Measurements from ENCODE around the gene NAV3.

Gene NAV3

DNA sequence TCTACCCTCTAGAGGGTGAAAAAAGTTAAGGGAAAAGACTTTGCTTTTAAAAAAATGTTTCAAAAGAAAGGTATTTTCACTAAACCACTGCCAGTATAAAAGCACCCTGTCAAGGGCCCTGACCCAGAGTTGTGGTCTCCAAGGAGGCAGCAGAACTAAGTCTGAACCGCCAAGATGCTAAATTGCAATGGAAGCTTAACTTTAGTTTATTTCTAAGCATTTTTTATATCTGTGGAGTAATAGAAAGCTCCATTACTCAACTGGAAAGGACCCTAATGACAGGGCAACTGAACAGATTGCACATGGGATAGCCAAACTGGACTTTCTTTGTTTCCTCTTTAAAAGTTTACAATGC is 379.8 kb downstream of the NAV3 start:
- FAIRE-seq = no peak
- no peak for TF ChIP-seq TAF1 (IDR thresholded peaks at IDR 0.05; ENCODE audit: low read depth, low read length)
- no peak for TF ChIP-seq SPI1 (IDR thresholded peaks at IDR 0.05; ENCODE audit: low read depth, low read length)
- TF ChIP-seq PAX5 (IDR thresholded peaks at IDR 0.05; ENCODE audit: insufficient read depth, low read length, severe bottlenecking) = no peak
- TF ChIP-seq POLR2AphosphoS5 (IDR thresholded peaks at IDR 0.05; ENCODE audit: low read depth, low read length) = no peak
- no peak for TF ChIP-seq POU2F2 (IDR thresholded peaks at IDR 0.05; ENCODE audit: low read depth, low read length)
- no peak for TF ChIP-seq POLR2A (IDR thresholded peaks at IDR 0.05; ENCODE audit: low read depth, low read length)
- no peak for DNase-seq (ENCODE audit: insufficient read length, low spot score)

- DNase-seq (ENCODE audit: insufficient read length, low spot score) (no peak), FAIRE-seq (no peak)
- TF ChIP-seq POLR2A (IDR thresholded peaks at IDR 0.05; ENCODE audit: low read depth, low read length) (no peak), PAX5 (IDR thresholded peaks at IDR 0.05; ENCODE audit: insufficient read depth, low read length, severe bottlenecking) (no peak), SPI1 (IDR thresholded peaks at IDR 0.05; ENCODE audit: low read depth, low read length) (no peak), POLR2AphosphoS5 (IDR thresholded peaks at IDR 0.05; ENCODE audit: low read depth, low read length) (no peak), TAF1 (IDR thresholded peaks at IDR 0.05; ENCODE audit: low read depth, low read length) (no peak), POU2F2 (IDR thresholded peaks at IDR 0.05; ENCODE audit: low read depth, low read length) (no peak)
Observed at GRCh38 chr12:78210894-78211302, 380.2 kb downstream of the NAV3 start.

- DNase-seq (ENCODE audit: insufficient read length, low spot score) = no peak
- no peak for FAIRE-seq
- TF ChIP-seq PAX5 (IDR thresholded peaks at IDR 0.05; ENCODE audit: insufficient read depth, low read length, severe bottlenecking) = no peak
- no peak for TF ChIP-seq SPI1 (IDR thresholded peaks at IDR 0.05; ENCODE audit: low read depth, low read length)
- TF ChIP-seq POLR2A (IDR thresholded peaks at IDR 0.05; ENCODE audit: low read depth, low read length) = no peak
- no peak for TF ChIP-seq TAF1 (IDR thresholded peaks at IDR 0.05; ENCODE audit: low read depth, low read length)
- no peak for TF ChIP-seq POU2F2 (IDR thresholded peaks at IDR 0.05; ENCODE audit: low read depth, low read length)
- no peak for TF ChIP-seq POLR2AphosphoS5 (IDR thresholded peaks at IDR 0.05; ENCODE audit: low read depth, low read length)
Observed at GRCh38 chr12:78220811-78221210, 390.1 kb downstream of the NAV3 start.

- DNase-seq (ENCODE audit: insufficient read length, low spot score) (no peak), FAIRE-seq (no peak)
- TF ChIP-seq POLR2A (IDR thresholded peaks at IDR 0.05; ENCODE audit: low read depth, low read length) = no peak
Observed at GRCh38 chr12:78224154-78224553, 393.5 kb downstream of the NAV3 start.

GRCh38 chr12:78226763-78227162 is 396.1 kb downstream of the NAV3 start:
- FAIRE-seq = no peak
- no peak for DNase-seq (ENCODE audit: insufficient read length, low spot score)
- no peak for TF ChIP-seq POU2F2 (IDR thresholded peaks at IDR 0.05; ENCODE audit: low read depth, low read length)
- no peak for TF ChIP-seq POLR2AphosphoS5 (IDR thresholded peaks at IDR 0.05; ENCODE audit: low read depth, low read length)
- TF ChIP-seq PAX5 (IDR thresholded peaks at IDR 0.05; ENCODE audit: insufficient read depth, low read length, severe bottlenecking) = no peak
- TF ChIP-seq TAF1 (IDR thresholded peaks at IDR 0.05; ENCODE audit: low read depth, low read length) = no peak
- TF ChIP-seq POLR2A (IDR thresholded peaks at IDR 0.05; ENCODE audit: low read depth, low read length) = no peak
- TF ChIP-seq SPI1 (IDR thresholded peaks at IDR 0.05; ENCODE audit: low read depth, low read length) = no peak

GRCh38 chr12:78229591-78230101 is 399.0 kb downstream of the NAV3 start:
- TF ChIP-seq POLR2A (IDR thresholded peaks at IDR 0.05; ENCODE audit: low read depth, low read length) (no peak), POLR2AphosphoS5 (IDR thresholded peaks at IDR 0.05; ENCODE audit: low read depth, low read length) (no peak), POU2F2 (IDR thresholded peaks at IDR 0.05; ENCODE audit: low read depth, low read length) (no peak), TAF1 (IDR thresholded peaks at IDR 0.05; ENCODE audit: low read depth, low read length) (no peak)
- DNase-seq (ENCODE audit: insufficient read length, low spot score) (peak; percentile 2), FAIRE-seq (peak; percentile 95)

DNA sequence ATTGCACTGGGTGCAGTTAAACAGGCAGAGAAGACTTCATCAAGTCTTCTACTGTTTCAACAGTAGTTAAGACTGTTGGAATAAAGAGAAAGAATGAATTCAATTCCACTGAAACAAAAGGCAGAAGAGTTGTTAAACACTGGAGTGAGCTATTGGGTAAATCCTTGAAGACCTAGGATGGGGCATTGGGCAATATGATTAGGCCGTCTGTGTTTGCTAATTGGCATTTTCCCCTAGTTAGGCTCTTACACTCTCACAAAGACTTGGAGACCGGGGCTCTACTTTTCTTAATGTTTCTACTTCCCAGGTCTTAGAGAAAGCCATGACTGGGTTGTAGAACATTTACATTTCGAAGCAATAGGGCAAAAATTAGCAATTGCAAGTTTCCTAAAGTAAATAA is 402.1 kb downstream of the NAV3 start:
- FAIRE-seq (no peak), DNase-seq (ENCODE audit: insufficient read length, low spot score) (no peak)
- TF ChIP-seq POLR2A (IDR thresholded peaks at IDR 0.05; ENCODE audit: low read depth, low read length) (no peak), POU2F2 (IDR thresholded peaks at IDR 0.05; ENCODE audit: low read depth, low read length) (no peak), SPI1 (IDR thresholded peaks at IDR 0.05; ENCODE audit: low read depth, low read length) (no peak), PAX5 (IDR thresholded peaks at IDR 0.05; ENCODE audit: insufficient read depth, low read length, severe bottlenecking) (no peak), POLR2AphosphoS5 (IDR thresholded peaks at IDR 0.05; ENCODE audit: low read depth, low read length) (no peak), TAF1 (IDR thresholded peaks at IDR 0.05; ENCODE audit: low read depth, low read length) (no peak)

- FAIRE-seq = no peak
Observed at GRCh38 chr12:78236264-78236663, 405.6 kb downstream of the NAV3 start.

GRCh38 chr12:78239544-78239943 is 408.9 kb downstream of the NAV3 start:
- FAIRE-seq (no peak), DNase-seq (ENCODE audit: insufficient read length, low spot score) (no peak)
- TF ChIP-seq POLR2A (IDR thresholded peaks at IDR 0.05; ENCODE audit: low read depth, low read length) (no peak), POU2F2 (IDR thresholded peaks at IDR 0.05; ENCODE audit: low read depth, low read length) (no peak), PAX5 (IDR thresholded peaks at IDR 0.05; ENCODE audit: insufficient read depth, low read length, severe bottlenecking) (no peak), POLR2AphosphoS5 (IDR thresholded peaks at IDR 0.05; ENCODE audit: low read depth, low read length) (no peak), SPI1 (IDR thresholded peaks at IDR 0.05; ENCODE audit: low read depth, low read length) (no peak), TAF1 (IDR thresholded peaks at IDR 0.05; ENCODE audit: low read depth, low read length) (no peak)

More at GRCh38 chr12:78236264-78236663, 405.6 kb downstream of the NAV3 start:
- no peak for DNase-seq (ENCODE audit: insufficient read length, low spot score)
- TF ChIP-seq TAF1 (IDR thresholded peaks at IDR 0.05; ENCODE audit: low read depth, low read length) (no peak), PAX5 (IDR thresholded peaks at IDR 0.05; ENCODE audit: insufficient read depth, low read length, severe bottlenecking) (no peak), SPI1 (IDR thresholded peaks at IDR 0.05; ENCODE audit: low read depth, low read length) (no peak), POLR2A (IDR thresholded peaks at IDR 0.05; ENCODE audit: low read depth, low read length) (no peak), POU2F2 (IDR thresholded peaks at IDR 0.05; ENCODE audit: low read depth, low read length) (no peak), POLR2AphosphoS5 (IDR thresholded peaks at IDR 0.05; ENCODE audit: low read depth, low read length) (no peak)

DNA sequence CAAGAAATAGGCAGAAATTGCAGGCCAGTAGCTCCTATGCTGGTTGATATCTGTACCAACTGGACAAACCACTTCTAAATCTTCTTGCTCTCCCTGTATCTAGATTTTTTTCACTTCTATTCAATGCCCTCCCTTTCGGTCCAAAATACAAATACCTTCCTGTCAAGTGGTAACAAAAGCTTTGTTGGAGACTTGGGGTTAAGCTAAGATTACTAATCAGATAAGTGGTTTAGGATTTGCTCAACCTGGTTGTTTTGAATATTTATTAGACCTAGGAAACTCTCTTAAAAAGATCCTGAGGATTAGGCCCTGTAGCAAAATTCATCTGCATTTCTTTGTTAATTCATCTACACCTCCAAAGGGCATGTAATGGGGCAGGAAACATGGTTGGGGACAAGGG is 410.1 kb downstream of the NAV3 start:
- FAIRE-seq (no peak), DNase-seq (ENCODE audit: insufficient read length, low spot score) (no peak)
- TF ChIP-seq POU2F2 (IDR thresholded peaks at IDR 0.05; ENCODE audit: low read depth, low read length) (no peak), TAF1 (IDR thresholded peaks at IDR 0.05; ENCODE audit: low read depth, low read length) (no peak), PAX5 (IDR thresholded peaks at IDR 0.05; ENCODE audit: insufficient read depth, low read length, severe bottlenecking) (no peak), POLR2A (IDR thresholded peaks at IDR 0.05; ENCODE audit: low read depth, low read length) (no peak), SPI1 (IDR thresholded peaks at IDR 0.05; ENCODE audit: low read depth, low read length) (no peak), POLR2AphosphoS5 (IDR thresholded peaks at IDR 0.05; ENCODE audit: low read depth, low read length) (no peak)
